Neural progenitor cell (in vitro differentiated cells): ENCODE results near the gene CPNE2. TPM values are rescaled to one million over a fixed set of nuclear protein-coding genes. Genes with fewer than 3 reads are reported as not detected.
"Not testable (repeated sequence)": the region's sequence is repeated elsewhere in the genome, so short reads cannot be mapped to it uniquely, and the experiment has no call there.

ENCODE experiments used
- DNase-seq: peaks from one replicate; pipeline ENCODE4 v3.0.0-alpha.2; 2016; ENCODE audit warnings: low spot score
- H2AFZ ChIP-seq: fragments of 200-600 bp; sonication (generic); replicated peaks from 2 replicates; pipeline ENCODE4 v1.6.1; 2016; ENCODE audit warnings: antibody characterized with exemption
- H3F3A ChIP-seq: fragments of 200-600 bp; sonication (generic); 2 replicates; pipeline ENCODE4 v1.6.1; 2016; ENCODE audit warnings: antibody characterized with exemption, low read depth
- H3K27ac ChIP-seq: fragments of 200-600 bp; sonication (generic); 2 replicates; pipeline ENCODE4 v1.5.1; 2016; ENCODE audit warnings: mild to moderate bottlenecking
- H3K27me3 ChIP-seq: fragments of 200-600 bp; sonication (generic); 2 replicates; pipeline ENCODE4 v1.6.1; 2016; ENCODE audit warnings: mild to moderate bottlenecking, moderate library complexity
- H3K36me3 ChIP-seq: fragments of 200-600 bp; sonication (generic); 2 replicates; pipeline ENCODE4 v1.5.1; 2016
- H3K4me1 ChIP-seq: fragments of 200-600 bp; sonication (generic); 2 replicates; pipeline ENCODE4 v1.6.1; 2016; ENCODE audit warnings: mixed run types
- H3K4me2 ChIP-seq: fragments of 200-600 bp; sonication (generic); 2 replicates; pipeline ENCODE4 v1.6.1; 2016
- H3K4me3 ChIP-seq: fragments of 200-600 bp; sonication (generic); 2 replicates; pipeline ENCODE4 v1.5.1; 2016
- H3K79me2 ChIP-seq: fragments of 200-600 bp; sonication (generic); 2 replicates; pipeline ENCODE4 v1.6.1; 2016; ENCODE audit warnings: low read depth
- H3K9ac ChIP-seq: fragments of 200-600 bp; sonication (generic); 2 replicates; pipeline ENCODE4 v1.6.1; 2016
- H3K9me3 ChIP-seq: fragments of 200-600 bp; sonication (generic); 2 replicates; pipeline ENCODE4 v1.5.1; 2016; ENCODE audit warnings: low read depth
- H4K20me1 ChIP-seq: fragments of 200-600 bp; sonication (generic); 2 replicates; pipeline ENCODE4 v1.6.1; 2016; ENCODE audit warnings: low read depth
- H3K27ac Mint-ChIP-seq: 3 replicates; pipeline ENCODE4 v1.8.0; 2021; ENCODE audit warnings: mixed read lengths
- H3K27me3 Mint-ChIP-seq: 2 replicates; pipeline ENCODE4 v1.8.0; 2022; ENCODE audit warnings: low read depth, mild to moderate bottlenecking, inconsistent platforms, moderate library complexity, mixed read lengths; ENCODE audit not compliant: insufficient read depth
- H3K36me3 Mint-ChIP-seq: 3 replicates; pipeline ENCODE4 v1.8.0; 2021; ENCODE audit warnings: mixed read lengths
- H3K4me1 Mint-ChIP-seq: 3 replicates; pipeline ENCODE4 v1.8.0; 2021; ENCODE audit warnings: mixed read lengths
- H3K4me3 Mint-ChIP-seq: 3 replicates; pipeline ENCODE4 v1.8.0; 2021; ENCODE audit warnings: mild to moderate bottlenecking, moderate library complexity, mixed read lengths
- H3K9me3 Mint-ChIP-seq: 3 replicates; pipeline ENCODE4 v1.8.0; 2020; ENCODE audit warnings: mixed read lengths
- CTCF ChIP-seq: fragments of 200-600 bp; sonication (generic); IDR thresholded peaks from 2 replicates; pipeline ENCODE4 v1.5.1; 2017; ENCODE audit warnings: antibody characterized with exemption, mild to moderate bottlenecking
- EZH2 ChIP-seq: fragments of 200-600 bp; sonication (generic); IDR thresholded peaks from 2 replicates; pipeline ENCODE4 v1.6.1; 2017; ENCODE audit warnings: antibody characterized with exemption, mild to moderate bottlenecking, moderate library complexity
- EZH2phosphoT487 ChIP-seq: fragments of 200-600 bp; sonication (generic); IDR thresholded peaks from 2 replicates; pipeline ENCODE4 v1.6.1; 2017; ENCODE audit warnings: antibody characterized with exemption
- total RNA-seq: library from RNA; depleted of rRNA; stranded (reverse); fragments of >200 nt; gene quantifications from 2 replicates; pipeline ENCODE4 v1.2.3, GENCODE V29; 2015; ENCODE audit warnings: low replicate concordance

CPNE2 gene
- total RNA-seq, 1 donor from 2014 or later: 19.8 TPM

GRCh38 chr16:57185945-57186871 is 93.8 kb downstream of the CPNE2 start, which contains the start of the genes PSME3IP1 and RSPRY1:
PSME3IP1 (minus strand) TSS chr16:57186039; CDS start chr16:57173854, 12,185 bp downstream.
RSPRY1 (plus strand) TSS chr16:57186329; CDS start chr16:57204659, 18,330 bp downstream.
- Histone ChIP-seq H3K4me1 (peaks cover 22% of the 10 kb centered on the region), H3K4me2 (peak within 1 kb of the TSS; percentile 97), H2AFZ (peak within 1 kb of the TSS; percentile 96), H3K27me3 (no peaks in the 10 kb centered on the region), H3K27ac (peak within 1 kb of the TSS; percentile 65), H3K79me2 (peaks cover 95% of the 10 kb centered on the region), H3K4me3 (peak within 1 kb of the TSS; percentile 97), H3K36me3 (no peaks in the 10 kb centered on the region), H3F3A (peaks cover 7% of the 10 kb centered on the region), H3K9me3 (no peaks in the 10 kb centered on the region), H3K9ac (peak within 1 kb of the TSS; percentile 94), H4K20me1 (peaks cover 34% of the 10 kb centered on the region)
- peak; percentile 99 for DNase-seq
- H3K36me3 Mint-ChIP-seq: peaks cover 2% of the 10 kb centered on the region
- no peaks in the 10 kb centered on the region for H3K27me3 Mint-ChIP-seq
- peak within 1 kb of the TSS; percentile 100 for H3K4me3 Mint-ChIP-seq
- TF ChIP-seq EZH2 (no peak), CTCF (no peak), EZH2phosphoT487 (no peak)
- H3K27ac Mint-ChIP-seq: peak within 1 kb of the TSS; percentile 97
- H3K4me1 Mint-ChIP-seq: peaks cover 28% of the 10 kb centered on the region
- H3K9me3 Mint-ChIP-seq: no peaks in the 10 kb centered on the region

- Mint-ChIP-seq H3K4me3 (peak overlapping the region; percentile 100), H3K27me3 (no peaks in the 10 kb centered on the region), H3K4me1 (peaks cover 28% of the 10 kb centered on the region), H3K27ac (peak overlapping the region; percentile 97), H3K9me3 (no peaks in the 10 kb centered on the region), H3K36me3 (peaks cover 2% of the 10 kb centered on the region)
- no peaks in the 10 kb centered on the region for H3K36me3 ChIP-seq
- peak overlapping the region; percentile 97 for H3K4me3 ChIP-seq
- peak overlapping the region; percentile 80 for H2AFZ ChIP-seq
- peaks cover 95% of the 10 kb centered on the region for H3K79me2 ChIP-seq
- peaks cover 38% of the 10 kb centered on the region for H4K20me1 ChIP-seq
- H3K27ac ChIP-seq: peak overlapping the region; percentile 51
- peaks cover 22% of the 10 kb centered on the region for H3K4me1 ChIP-seq
- H3F3A ChIP-seq: peaks cover 7% of the 10 kb centered on the region
- H3K9me3 ChIP-seq: no peaks in the 10 kb centered on the region
- H3K4me2 ChIP-seq: peak overlapping the region; percentile 82
- H3K27me3 ChIP-seq: no peaks in the 10 kb centered on the region
- TF ChIP-seq EZH2phosphoT487 (no peak), EZH2 (no peak), CTCF (no peak)
- peak; percentile 50 for DNase-seq
- peak overlapping the region; percentile 89 for H3K9ac ChIP-seq
These were observed 94.8 kb downstream of the CPNE2 start for GRCh38 chr16:57186872-57187854.

GRCh38 chr16:57187902-57188710 is 95.7 kb downstream of the CPNE2 start:
- not testable (repeated sequence) for H3K27ac Mint-ChIP-seq, H2AFZ ChIP-seq, H3K36me3 ChIP-seq, H3K27me3 Mint-ChIP-seq, H3K27ac ChIP-seq, DNase-seq, H3K36me3 Mint-ChIP-seq, H3F3A ChIP-seq, H3K9me3 Mint-ChIP-seq, H3K27me3 ChIP-seq, H3K9me3 ChIP-seq
- peaks cover 95% of the 10 kb centered on the region for H3K79me2 ChIP-seq
- Mint-ChIP-seq H3K4me3 (peak overlapping the region; percentile 100), H3K4me1 (peaks cover 28% of the 10 kb centered on the region)
- peak overlapping the region; percentile 89 for H3K9ac ChIP-seq
- peak overlapping the region; percentile 97 for H3K4me3 ChIP-seq
- H3K4me1 ChIP-seq: peaks cover 22% of the 10 kb centered on the region
- peak overlapping the region; percentile 82 for H3K4me2 ChIP-seq
- H4K20me1 ChIP-seq: peaks cover 38% of the 10 kb centered on the region
